ENCODE results near the gene BCAP31.

GRCh38 chrX:153732401-153732800, 8.2 kb upstream of the BCAP31 start:
- TF ChIP-seq CTCF (IDR thresholded peaks at IDR 0.05), result no peak
- no peak for TF ChIP-seq POLR2A (IDR thresholded peaks at IDR 0.05; ENCODE audit: low read depth)

Measured in esophagus muscularis mucosa (tissue), 3 donors.